Naive thymus-derived CD4-positive, alpha-beta T cell (primary cell): ENCODE data around the gene ANKRD55. TPM values are rescaled to one million over a fixed set of nuclear protein-coding genes. Genes with fewer than 3 reads are reported as not detected.
A peak's percentile ranks its signal among the peaks of the same experiment; 100 is the strongest.

Experiments
- ATAC-seq: fragments of 150-1000 bp; cut with Tn5 transposase; 2 replicates; pipeline ENCODE4 v1.10.0; 2021; ENCODE audit warnings: mild to moderate bottlenecking, moderate library complexity
- CTCF ChIA-PET: fragments of 350-600 bp; sonication (Branson Sonifier 250); formaldehyde crosslinking; loops from one replicate; lab custom pipeline; 2021; ENCODE audit warnings: antibody characterized with exemption; lab: Charles Lee
- POLR2A ChIA-PET: fragments of 350-600 bp; sonication (Branson Sonifier 250); formaldehyde crosslinking; loops from one replicate; lab custom pipeline; 2021; ENCODE audit warnings: antibody characterized with exemption, inconsistent platforms; lab: Charles Lee
- DNase-seq, 9 donors: peaks; one replicate each; pipeline versions ENCODE4 v3.0.0 to v3.0.0-alpha.2; 2020 to 2022; ENCODE audit warnings: mixed read lengths in 1 of 9
- H3K27ac ChIP-seq: one replicate; pipeline ENCODE4 v1.7.0; 2013; ENCODE audit warnings: mild to moderate bottlenecking, low read depth, low read length, moderate library complexity
- H3K27me3 ChIP-seq, 2 donors: one replicate each; pipeline ENCODE4 v1.7.0; 2013; ENCODE audit warnings: low read length in 2 of 2, mild to moderate bottlenecking in 2 of 2, moderate library complexity in 2 of 2; ENCODE audit not compliant: control insufficient read depth in 2 of 2, insufficient read depth in 2 of 2
- H3K36me3 ChIP-seq, 3 experiments: 1 replicate in 2 of 3; 2 replicates in 1 of 3; pipeline ENCODE4 v1.7.0; 2013; ENCODE audit warnings: low read length in 3 of 3, mild to moderate bottlenecking in 3 of 3, moderate library complexity in 1 of 3; ENCODE audit not compliant: insufficient read depth in 3 of 3, control insufficient read depth in 2 of 3
- H3K4me1 ChIP-seq, 2 donors: one replicate each; pipeline ENCODE4 v1.7.0; 2013; ENCODE audit warnings: low read length in 2 of 2, mild to moderate bottlenecking in 2 of 2, moderate library complexity in 1 of 2; ENCODE audit not compliant: control insufficient read depth in 2 of 2, insufficient read depth in 2 of 2
- H3K4me3 ChIP-seq: 2 replicates; pipeline ENCODE4 v1.7.0; 2013; ENCODE audit warnings: mild to moderate bottlenecking, low read length
- H3K9me3 ChIP-seq, 3 experiments: 1 replicate in 2 of 3; 2 replicates in 1 of 3; pipeline ENCODE4 v1.7.0; 2013; ENCODE audit warnings: low read length in 3 of 3; ENCODE audit not compliant: control insufficient read depth in 2 of 3
- H3K27ac Mint-ChIP-seq, 9 donors: one replicate each; pipeline ENCODE4 v1.8.0; 2020 to 2022; ENCODE audit warnings: mixed read lengths in 9 of 9, mild to moderate bottlenecking in 8 of 9, moderate library complexity in 5 of 9, inconsistent platforms in 2 of 9
- H3K27me3 Mint-ChIP-seq, 5 donors: one replicate each; pipeline ENCODE4 v1.8.0; 2021 to 2022; ENCODE audit warnings: mixed read lengths in 5 of 5, mild to moderate bottlenecking in 1 of 5
- H3K36me3 Mint-ChIP-seq, 5 donors: one replicate each; pipeline ENCODE4 v1.8.0; 2020 to 2022; ENCODE audit warnings: mixed read lengths in 5 of 5, mild to moderate bottlenecking in 3 of 5, inconsistent platforms in 1 of 5
- H3K4me1 Mint-ChIP-seq, 7 donors: one replicate each; pipeline ENCODE4 v1.8.0; 2020 to 2022; ENCODE audit warnings: mixed read lengths in 7 of 7, mild to moderate bottlenecking in 3 of 7, inconsistent platforms in 1 of 7
- H3K4me3 Mint-ChIP-seq, 10 donors: one replicate each; pipeline ENCODE4 v1.8.0; 2020 to 2022; ENCODE audit warnings: mild to moderate bottlenecking in 10 of 10, mixed read lengths in 10 of 10, moderate library complexity in 6 of 10, inconsistent platforms in 2 of 10
- H3K9me3 Mint-ChIP-seq, 11 donors: one replicate each; pipeline ENCODE4 v1.8.0; 2020 to 2022; ENCODE audit warnings: mixed read lengths in 11 of 11, mild to moderate bottlenecking in 4 of 11, inconsistent platforms in 1 of 11, moderate library complexity in 1 of 11
- intact Hi-C, 2 donors: fragments of 100-400 bp; cut with micrococcal nuclease; formaldehyde crosslinking; loops; one replicate each; pipeline ENCODE4 v1.15.1; 2023
- polyA plus RNA-seq, 2 donors: library from polyadenylated mRNA; unstranded; fragments of 300-500 nt; fragmentation: Illumina TruSeq; gene quantifications; one replicate each; pipeline ENCODE4 v1.2.3, GENCODE V29; 2021
- total RNA-seq, 6 experiments: library from RNA in 5 of 6; stranded (reverse) in 5 of 6; gene quantifications; 1 replicate in 5 of 6; 2 replicates in 1 of 6; pipeline ENCODE4 v1.2.3 and lab custom pipeline; 2021 to 2026

The ANKRD55 gene
- total and polyA plus RNA-seq, 7 experiments from 2014 or later, result 7.1 to 89.7 (median 24.4) TPM

- peaks cover 0 to 7% (median 0%) of the 10 kb centered on the region in 11 donors for H3K9me3 Mint-ChIP-seq
- H3K4me1 Mint-ChIP-seq, result peaks cover 43 to 91% (median 79%) of the 10 kb centered on the region in 7 donors
- ChIA-PET POLR2A (interaction anchor here (0.7 to 5.8 kb wide), 11 partner anchors 9 to 150 kb away, joined by 3 to 80 read pairs (median 7); partner anchors contain the start of gene IL6ST), CTCF (interaction anchor here (0.9 kb wide), 1 partner anchor 57 kb away, joined by 3 read pairs; no protein-coding TSS in a partner anchor)
- Histone ChIP-seq H3K27me3 (no peaks in the 10 kb centered on the region), H3K27ac (peak overlapping the region; percentile 52), H3K4me1 (peaks cover 0 to 76% of the 10 kb centered on the region in 2 donors), H3K4me3 (no peak overlapping the region), H3K9me3 (no peaks in the 10 kb centered on the region), H3K36me3 (no peaks in the 10 kb centered on the region)
- H3K27me3 Mint-ChIP-seq, result peaks cover 0 to 2% (median 0%) of the 10 kb centered on the region in 5 donors
- DNase-seq, result no peak
- intact Hi-C loops, result loop anchor here in 1 of 2 donors (2.0 kb wide), 1 partner anchor 17 kb away; no protein-coding TSS in a partner anchor
- peaks cover 4 to 33% (median 11%) of the 10 kb centered on the region in 5 donors for H3K36me3 Mint-ChIP-seq
- H3K4me3 Mint-ChIP-seq, result peak overlapping the region in 8 of 10 donors; percentile 15 to 80 (median 60)
- no peak for ATAC-seq
- peak overlapping the region in 8 of 9 donors; percentile 76 to 98 (median 88) for H3K27ac Mint-ChIP-seq
Observed at GRCh38 chr5:56144211-56144610, 88.9 kb downstream of the ANKRD55 start.

DNA sequence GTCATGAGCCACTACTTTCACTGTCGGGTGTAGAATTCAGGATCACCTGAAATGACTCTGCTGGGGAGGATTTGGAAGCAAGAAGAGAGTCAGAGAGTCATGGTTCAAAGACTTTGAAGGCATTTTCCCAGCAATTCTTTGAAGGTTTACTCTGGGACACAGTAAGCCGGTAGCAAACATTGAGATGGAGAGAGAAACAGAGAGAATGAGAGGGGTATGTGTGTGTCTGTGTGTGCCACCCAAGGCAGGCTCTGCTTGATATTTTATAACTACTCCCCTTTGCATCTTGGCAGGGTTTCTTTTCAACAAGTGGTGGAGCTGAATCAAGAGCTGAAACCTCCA is 89.8 kb downstream of the ANKRD55 start:
- Histone ChIP-seq H3K36me3 (no peaks in the 10 kb centered on the region), H3K4me1 (peaks cover 0 to 73% of the 10 kb centered on the region in 2 donors), H3K27ac (peak overlapping the region; percentile 52), H3K9me3 (no peaks in the 10 kb centered on the region), H3K4me3 (no peak overlapping the region), H3K27me3 (no peaks in the 10 kb centered on the region)
- Mint-ChIP-seq H3K27me3 (peaks cover 0 to 2% (median 0%) of the 10 kb centered on the region in 5 donors), H3K4me1 (peaks cover 46 to 91% (median 77%) of the 10 kb centered on the region in 7 donors), H3K27ac (peak overlapping the region; percentile 35 to 98 (median 86)), H3K9me3 (peaks cover 0 to 10% (median 0%) of the 10 kb centered on the region in 11 donors), H3K4me3 (peak overlapping the region; percentile 18 to 83 (median 77)), H3K36me3 (peaks cover 10 to 40% (median 18%) of the 10 kb centered on the region in 5 donors)
- no peak for DNase-seq
- ATAC-seq, result no peak
- CTCF ChIA-PET, result no interaction called here
- POLR2A ChIA-PET, result interaction anchor here (1.2 to 2.2 kb wide), 5 partner anchors 8 to 84 kb away, joined by 3 to 10 read pairs (median 5); no protein-coding TSS in a partner anchor
- intact Hi-C loops, result no loop called here

DNA sequence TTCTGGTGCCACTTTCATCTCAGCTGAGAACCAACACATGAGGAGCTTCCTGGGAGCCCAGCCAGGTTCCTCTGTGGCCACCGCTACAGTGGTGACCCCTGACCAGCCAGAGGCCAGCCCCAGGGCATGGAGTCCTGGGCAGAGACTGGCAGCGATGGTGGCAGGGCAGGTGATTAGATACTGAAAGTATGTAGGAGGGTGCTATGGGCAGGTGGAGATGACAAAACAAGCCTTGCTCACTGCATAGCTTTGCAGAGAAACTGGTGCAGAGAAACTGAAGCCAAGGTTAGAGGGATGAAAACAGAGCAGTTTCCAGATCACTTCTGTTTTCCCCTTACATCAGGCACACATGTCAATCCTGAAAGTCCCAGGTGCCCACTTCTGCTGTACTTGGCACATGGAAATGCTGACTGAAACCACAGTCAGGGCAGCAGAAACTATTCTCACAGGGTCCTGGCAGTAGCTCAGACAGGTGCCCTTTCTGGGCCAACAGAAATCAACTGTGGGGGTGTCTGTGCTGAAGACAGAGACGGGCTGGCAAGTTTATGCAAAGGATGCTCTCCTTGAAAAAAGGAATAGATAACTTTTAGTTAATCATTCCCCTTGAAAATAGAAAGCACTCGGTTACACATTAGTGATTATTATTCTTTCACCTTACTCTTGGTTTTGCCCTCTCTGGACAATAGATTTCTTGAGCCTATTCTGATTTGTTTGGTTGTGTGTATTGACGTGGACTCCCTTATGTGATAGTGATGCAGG is 90.3 kb downstream of the ANKRD55 start:
- peak overlapping the region; percentile 65 for H3K27ac ChIP-seq
- peaks cover 0 to 72% of the 10 kb centered on the region in 2 donors for H3K4me1 ChIP-seq
- CTCF ChIA-PET, result interaction anchor here (0.6 to 2.3 kb wide), 5 partner anchors 12 to 73 kb away, joined by 3 to 8 read pairs (median 3); no protein-coding TSS in a partner anchor
- peaks cover 0 to 10% (median 0%) of the 10 kb centered on the region in 11 donors for H3K9me3 Mint-ChIP-seq
- peak overlapping the region; percentile 24 for H3K4me3 ChIP-seq
- no peaks in the 10 kb centered on the region for H3K36me3 ChIP-seq
- peak in 1 of 9 donors; percentile 31 for DNase-seq
- POLR2A ChIA-PET, result interaction anchor here (0.6 to 3.0 kb wide), 15 partner anchors 9 to 1552 kb away, joined by 3 to 13 read pairs (median 4); partner anchors contain the start of gene IL6ST
- peaks cover 11 to 42% (median 19%) of the 10 kb centered on the region in 5 donors for H3K36me3 Mint-ChIP-seq
- peak overlapping the region; percentile 19 to 83 (median 77) for H3K4me3 Mint-ChIP-seq
- H3K9me3 ChIP-seq, result no peaks in the 10 kb centered on the region
- intact Hi-C loops, result no loop called here
- peak; percentile 64 for ATAC-seq
- peaks cover 42 to 91% (median 76%) of the 10 kb centered on the region in 7 donors for H3K4me1 Mint-ChIP-seq
- peaks cover 0 to 2% (median 0%) of the 10 kb centered on the region in 5 donors for H3K27me3 Mint-ChIP-seq
- peak overlapping the region; percentile 35 to 98 (median 86) for H3K27ac Mint-ChIP-seq
- H3K27me3 ChIP-seq, result no peaks in the 10 kb centered on the region

DNA sequence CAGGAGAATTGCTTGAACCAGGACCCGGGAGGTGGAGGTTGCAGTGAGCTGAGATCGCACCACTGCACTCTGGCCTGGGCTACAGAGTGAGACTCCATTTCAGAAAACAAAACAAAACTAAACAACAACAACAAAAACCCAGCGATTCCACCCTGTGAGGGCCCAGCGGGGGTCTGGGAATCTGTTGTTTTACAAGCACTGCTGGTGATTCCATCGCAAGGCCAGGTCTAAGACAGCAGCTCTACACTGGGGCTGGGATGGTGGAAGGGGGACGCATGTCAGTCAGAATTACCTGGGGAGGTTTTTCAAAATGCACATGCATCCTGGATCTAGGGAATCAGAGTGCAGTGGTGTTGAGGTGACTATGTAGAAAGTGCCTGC is 90.9 kb downstream of the ANKRD55 start:
- POLR2A ChIA-PET, result interaction anchor here (0.6 to 3.0 kb wide), 17 partner anchors 10 to 1551 kb away, joined by 3 to 13 read pairs (median 4); partner anchors contain the start of gene IL6ST

GRCh38 chr5:56140073-56140472 is 93.1 kb downstream of the ANKRD55 start:
- ATAC-seq (no peak), DNase-seq (no peak)
- H3K36me3 Mint-ChIP-seq, result peaks cover 15 to 60% (median 29%) of the 10 kb centered on the region in 5 donors
- ChIA-PET POLR2A (interaction anchor here (0.5 to 3.6 kb wide), 11 partner anchors 8 to 177 kb away, joined by 3 to 26 read pairs (median 7); partner anchors contain the start of gene IL6ST), CTCF (interaction anchor here (1.3 to 3.1 kb wide), 4 partner anchors 16 to 158 kb away, joined by 3 to 9 read pairs (median 6); no protein-coding TSS in a partner anchor)
- Histone ChIP-seq H3K4me1 (peaks cover 0 to 58% of the 10 kb centered on the region in 2 donors), H3K4me3 (no peak overlapping the region), H3K27me3 (no peaks in the 10 kb centered on the region), H3K27ac (no peak overlapping the region), H3K36me3 (no peaks in the 10 kb centered on the region), H3K9me3 (no peaks in the 10 kb centered on the region)
- peaks cover 42 to 97% (median 82%) of the 10 kb centered on the region in 7 donors for H3K4me1 Mint-ChIP-seq
- no peaks in the 10 kb centered on the region for H3K27me3 Mint-ChIP-seq
- intact Hi-C loops, result no loop called here
- H3K27ac Mint-ChIP-seq, result peak overlapping the region in 7 of 9 donors; percentile 30 to 87 (median 72)
- peaks cover 0 to 11% (median 4%) of the 10 kb centered on the region in 11 donors for H3K9me3 Mint-ChIP-seq
- no peak overlapping the region for H3K4me3 Mint-ChIP-seq

More for the DNA sequence above, 90.9 kb downstream of the ANKRD55 start:
- CTCF ChIA-PET, result interaction anchor here (0.6 to 2.3 kb wide), 5 partner anchors 12 to 73 kb away, joined by 3 to 8 read pairs (median 3); no protein-coding TSS in a partner anchor
- Mint-ChIP-seq H3K4me3 (peak overlapping the region; percentile 11 to 83 (median 77)), H3K27me3 (peaks cover 0 to 2% (median 0%) of the 10 kb centered on the region in 5 donors), H3K9me3 (peaks cover 0 to 10% (median 0%) of the 10 kb centered on the region in 11 donors), H3K27ac (peak overlapping the region in 8 of 9 donors; percentile 76 to 98 (median 86)), H3K36me3 (peaks cover 11 to 48% (median 22%) of the 10 kb centered on the region in 5 donors), H3K4me1 (peaks cover 41 to 91% (median 76%) of the 10 kb centered on the region in 7 donors)
- Histone ChIP-seq H3K36me3 (no peaks in the 10 kb centered on the region), H3K4me3 (peak overlapping the region; percentile 24), H3K27me3 (no peaks in the 10 kb centered on the region), H3K27ac (peak overlapping the region; percentile 65), H3K9me3 (no peaks in the 10 kb centered on the region), H3K4me1 (peaks cover 0 to 72% of the 10 kb centered on the region in 2 donors)
- intact Hi-C loops, result no loop called here
- ATAC-seq, result no peak
- no peak for DNase-seq

DNA sequence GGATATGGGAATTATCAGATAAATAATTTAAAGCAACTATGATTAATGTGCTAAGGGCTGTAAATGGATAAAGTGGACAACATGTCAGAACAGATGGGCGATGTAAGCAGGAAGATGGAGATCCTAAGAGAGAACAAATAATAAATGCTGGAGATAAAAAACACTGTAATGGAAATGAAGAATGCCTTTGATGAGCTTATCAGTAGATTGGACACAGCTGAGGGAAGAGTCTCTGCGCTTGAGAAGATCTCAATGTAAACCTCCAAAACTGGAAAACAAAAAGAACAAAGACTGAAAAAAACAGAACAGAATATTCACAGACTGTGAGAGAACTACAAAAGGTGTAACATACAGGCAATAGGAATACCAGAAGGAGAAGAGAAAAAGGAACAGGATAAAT is 102.5 kb downstream of the ANKRD55 start:
- peaks cover 0 to 39% of the 10 kb centered on the region in 2 donors for H3K4me1 ChIP-seq
- peak overlapping the region in 5 of 10 donors; percentile 5 to 71 (median 36) for H3K4me3 Mint-ChIP-seq
- H3K9me3 Mint-ChIP-seq, result peaks cover 1 to 11% (median 8%) of the 10 kb centered on the region in 11 donors
- no peaks in the 10 kb centered on the region for H3K27me3 Mint-ChIP-seq
- H3K27ac ChIP-seq, result no peak overlapping the region
- ChIA-PET POLR2A (interaction anchor here (0.6 to 2.0 kb wide), 6 partner anchors 8 to 1079 kb away, joined by 3 to 10 read pairs (median 4); no protein-coding TSS in a partner anchor), CTCF (interaction anchor here (1.6 kb wide), 1 partner anchor 28 kb away, joined by 4 read pairs; no protein-coding TSS in a partner anchor)
- DNase-seq (no peak), ATAC-seq (no peak)
- peak overlapping the region; percentile 19 to 98 (median 95) for H3K27ac Mint-ChIP-seq
- H3K4me3 ChIP-seq, result no peak overlapping the region
- H3K4me1 Mint-ChIP-seq, result peaks cover 37 to 88% (median 70%) of the 10 kb centered on the region in 7 donors
- H3K27me3 ChIP-seq, result no peaks in the 10 kb centered on the region
- intact Hi-C loops, result no loop called here
- H3K36me3 ChIP-seq, result peaks cover 0 to 11% (median 0%) of the 10 kb centered on the region in 3 experiments
- H3K9me3 ChIP-seq, result peaks cover 0 to 6% (median 0%) of the 10 kb centered on the region in 3 experiments
- peaks cover 8 to 50% (median 21%) of the 10 kb centered on the region in 5 donors for H3K36me3 Mint-ChIP-seq
